HTR-8/SVneo (cell line): ENCODE results near the gene LAMC3.
A peak's percentile ranks its signal among the peaks of the same experiment; 100 is the strongest.
"Not testable (repeated sequence)": the region's sequence is repeated elsewhere in the genome, so short reads cannot be mapped to it uniquely, and the experiment has no call there.

Experiments
- DNase-seq: peaks from one replicate; pipeline ENCODE4 v3.0.0; 2011; ENCODE audit warnings: low spot score, mixed read lengths; ENCODE audit not compliant: insufficient read length
- FAIRE-seq: peaks from 2 replicates; lab custom pipeline; 2011; peaks lifted over from hg19 to GRCh38; lab: Jason Lieb, UNC

The LAMC3 gene

DNA sequence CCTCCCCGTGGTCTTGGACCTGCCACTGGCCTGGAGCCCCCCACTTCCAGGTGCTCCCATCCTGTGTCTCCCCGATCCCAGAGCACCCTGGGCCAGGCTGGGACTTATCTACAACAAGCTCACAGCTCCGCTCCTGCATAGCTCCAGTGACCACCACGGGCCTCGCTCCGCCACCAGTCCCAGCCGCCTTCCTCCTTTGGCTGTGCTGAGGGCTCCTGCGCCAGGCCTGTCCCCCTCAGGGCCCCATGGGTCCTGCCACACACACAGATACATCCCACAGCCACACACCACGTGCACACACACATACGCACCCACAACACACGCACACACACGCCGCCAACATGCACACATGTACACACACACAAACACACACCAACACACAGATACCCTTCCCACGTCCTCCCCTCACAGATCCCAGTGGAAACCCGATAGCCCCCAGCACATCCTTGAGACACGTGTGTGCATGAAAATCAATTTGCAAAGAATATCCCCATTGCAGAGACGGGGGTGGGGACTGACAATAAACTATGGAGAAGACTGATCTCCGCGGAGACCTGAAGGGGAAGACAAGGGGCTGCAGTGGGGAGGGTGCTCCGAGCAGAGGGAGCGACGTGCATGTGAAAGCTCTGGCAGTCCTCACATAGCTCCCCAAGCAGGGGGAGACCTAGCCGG lies 18.5 kb upstream of the LAMC3 start:
- DNase-seq, result no peak
- no peak for FAIRE-seq

DNA sequence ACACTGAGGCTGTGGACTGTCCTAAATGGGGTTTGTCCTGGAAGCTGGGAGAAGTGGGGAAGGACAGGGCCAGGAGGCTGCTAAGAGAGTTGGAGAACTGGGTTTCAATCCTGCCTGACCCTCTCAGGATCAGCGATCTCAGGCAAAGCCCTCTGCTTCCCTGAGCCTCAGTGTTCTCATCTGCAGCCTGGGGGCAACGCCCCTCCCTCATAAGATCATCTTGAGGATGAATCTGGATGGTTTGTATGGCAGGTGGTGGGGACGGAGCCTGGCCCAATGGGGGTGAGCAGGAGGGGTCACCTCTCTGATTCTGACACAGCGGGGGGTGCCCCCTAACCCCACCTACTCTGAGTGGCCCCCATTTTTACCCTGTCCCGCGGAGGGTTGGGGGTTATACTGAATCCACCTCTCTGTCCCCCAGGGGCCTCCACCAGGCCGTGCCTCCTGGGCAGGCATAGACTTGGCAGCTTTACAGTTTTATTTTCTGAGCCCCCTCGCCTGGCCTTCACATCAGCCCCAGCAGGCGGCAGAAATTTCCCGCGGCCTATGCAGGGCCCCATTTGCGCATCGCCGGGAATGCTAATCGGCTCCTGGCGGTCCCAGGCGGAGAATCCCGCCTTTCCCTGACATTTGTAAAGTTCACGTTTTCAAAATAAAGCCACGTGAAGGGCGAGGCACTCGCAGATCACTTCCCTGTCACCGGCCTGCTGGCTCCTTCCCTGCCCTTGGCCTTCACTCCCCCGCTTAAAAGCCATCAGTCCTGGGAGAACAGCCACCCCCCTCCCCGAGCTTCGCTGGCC lies 17.8 kb upstream of the LAMC3 start:
- no peak for DNase-seq
- no peak for FAIRE-seq

DNA sequence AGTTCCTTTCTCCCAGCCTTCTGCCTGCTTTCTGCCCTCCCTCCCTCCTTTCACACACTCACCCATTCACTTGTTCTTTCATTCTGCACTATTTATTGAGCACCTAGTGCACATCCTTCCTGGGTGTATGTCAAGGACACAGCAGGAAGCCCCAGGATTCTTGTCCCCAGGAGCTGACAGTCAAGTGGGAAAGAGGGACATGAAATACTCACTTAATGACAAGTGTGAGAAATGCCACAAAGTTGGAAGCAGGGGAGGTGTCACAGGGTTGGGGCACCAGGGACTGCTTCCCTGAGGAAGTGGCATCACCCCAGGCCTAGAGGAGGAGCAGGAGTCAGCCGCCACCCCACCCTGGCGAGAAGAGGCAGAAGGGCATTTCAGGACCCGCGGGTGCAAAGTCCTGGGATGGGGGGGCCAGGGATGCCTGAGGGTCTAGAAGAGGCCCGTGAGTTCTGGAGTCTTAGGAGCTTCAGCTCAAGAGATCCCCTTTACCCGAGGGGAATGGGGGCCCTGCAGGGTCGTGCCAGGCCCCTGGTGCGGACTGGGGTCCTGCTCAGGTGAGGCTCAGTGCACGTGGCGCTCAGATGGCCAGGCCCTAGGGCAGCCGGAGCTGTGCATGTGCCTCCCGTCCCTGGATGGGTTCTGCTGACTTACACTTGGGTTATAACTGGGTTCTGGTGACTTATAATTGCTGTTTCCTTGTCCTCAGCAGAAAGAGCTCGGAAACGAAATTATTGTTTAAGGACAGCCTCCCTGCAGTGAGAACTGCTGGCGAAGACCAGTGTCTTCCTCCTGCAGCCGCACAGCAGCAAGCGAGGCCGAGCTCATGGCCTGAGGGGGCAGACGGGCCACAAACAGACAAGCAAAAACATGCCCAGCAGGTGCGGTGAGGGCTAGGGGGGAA lies 16.9 kb upstream of the LAMC3 start:
- FAIRE-seq (no peak), DNase-seq (no peak)

DNA sequence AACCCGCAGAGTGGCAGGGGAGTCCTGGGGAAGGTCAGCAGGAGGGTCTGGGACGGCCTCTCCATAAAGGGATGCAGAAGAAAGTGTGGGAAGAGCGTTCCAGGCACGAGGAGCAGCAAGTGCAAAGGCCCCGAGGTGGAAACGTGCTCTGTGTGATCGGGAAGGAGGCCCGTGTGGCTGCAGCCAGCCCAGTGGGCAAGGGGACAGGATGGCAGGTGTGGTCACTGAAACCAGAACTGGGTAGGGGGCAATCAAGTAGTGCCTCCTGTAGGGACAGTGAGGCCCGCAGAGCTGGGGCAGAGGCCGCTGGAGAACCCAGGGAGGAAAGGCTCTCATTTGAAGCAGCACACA lies 16.3 kb upstream of the LAMC3 start:
- no peak for FAIRE-seq
- no peak for DNase-seq

DNA sequence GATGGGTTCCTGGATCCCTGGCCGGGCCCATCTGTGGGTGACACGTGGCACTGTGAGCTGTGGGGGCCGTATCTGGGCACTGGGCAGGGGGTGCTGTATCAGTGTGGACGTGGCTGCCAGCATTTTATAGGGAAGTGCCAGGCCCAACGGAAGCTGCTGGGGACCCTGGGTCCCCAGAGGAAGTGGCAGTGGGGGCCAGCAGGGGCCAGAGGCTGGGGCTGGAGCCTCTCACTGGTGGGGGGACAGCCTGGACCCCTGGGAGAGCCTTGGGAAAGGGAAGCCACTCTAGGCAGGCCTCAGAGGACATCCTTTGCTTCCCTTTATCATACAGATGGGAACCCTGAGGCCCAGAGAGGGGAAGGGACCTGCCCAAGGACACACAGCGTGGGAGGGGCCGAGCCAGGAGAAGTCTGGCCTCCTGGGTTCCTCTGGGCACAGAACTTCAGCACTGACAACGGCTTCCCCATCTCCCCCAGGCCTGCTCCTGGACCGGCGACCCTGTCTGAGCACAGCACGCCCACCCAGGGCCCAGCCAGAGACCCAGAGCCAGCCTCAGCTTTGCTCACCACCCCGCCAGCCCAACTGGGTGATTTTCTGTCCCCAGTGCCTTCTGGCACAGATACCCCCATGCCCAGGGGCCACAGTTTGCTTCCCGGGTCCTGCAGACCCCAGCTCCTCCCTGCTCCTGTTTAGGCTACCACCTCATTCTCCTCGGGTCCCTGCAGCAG lies 15.5 kb upstream of the LAMC3 start:
- DNase-seq, result no peak
- FAIRE-seq, result no peak

DNA sequence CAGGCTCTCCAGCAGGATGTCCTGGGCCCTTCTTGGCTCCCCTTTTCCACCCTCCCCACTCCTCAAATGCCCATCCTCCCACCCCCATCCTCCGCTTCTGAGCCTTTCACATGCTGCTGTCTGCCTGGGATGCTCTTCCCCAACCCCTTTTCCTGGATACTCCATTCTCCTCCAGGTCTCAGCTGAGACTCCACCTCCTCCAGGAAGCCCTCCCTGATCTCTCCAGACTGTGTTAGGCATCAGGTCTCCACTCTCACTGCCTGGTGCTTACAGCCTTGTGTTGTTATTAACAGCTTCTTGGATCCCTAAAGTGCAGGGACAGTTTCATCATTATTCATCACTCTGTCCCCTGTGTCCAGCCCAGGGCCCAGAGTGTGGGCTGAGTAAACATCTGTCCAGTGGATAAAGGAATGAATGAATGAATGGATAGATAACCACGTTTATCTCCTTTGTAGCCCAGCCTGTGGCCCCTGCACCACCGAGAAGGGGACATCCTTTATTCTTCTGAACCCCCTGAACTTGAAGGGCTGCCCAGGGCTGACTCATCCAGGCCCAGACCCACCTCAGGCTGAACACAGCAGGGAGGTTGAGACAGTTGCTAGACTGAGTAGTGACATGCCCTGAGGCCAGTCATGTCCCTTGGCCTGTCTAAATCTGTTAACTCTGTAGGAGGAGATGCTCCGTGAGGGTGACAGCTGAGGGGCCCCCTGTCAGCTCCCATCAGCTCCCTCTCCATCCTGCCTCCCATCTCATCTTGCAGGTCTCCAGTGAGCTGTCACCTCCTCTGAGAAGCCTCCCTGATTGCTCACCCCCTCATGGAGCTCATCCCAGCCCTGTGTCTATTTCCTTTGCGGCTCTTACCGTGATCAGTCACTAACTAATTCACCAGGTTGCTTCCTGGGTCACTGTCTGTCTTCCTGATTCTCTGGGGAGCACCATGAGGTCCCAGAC lies 14.6 kb upstream of the LAMC3 start:
- DNase-seq (no peak), FAIRE-seq (no peak)

DNA sequence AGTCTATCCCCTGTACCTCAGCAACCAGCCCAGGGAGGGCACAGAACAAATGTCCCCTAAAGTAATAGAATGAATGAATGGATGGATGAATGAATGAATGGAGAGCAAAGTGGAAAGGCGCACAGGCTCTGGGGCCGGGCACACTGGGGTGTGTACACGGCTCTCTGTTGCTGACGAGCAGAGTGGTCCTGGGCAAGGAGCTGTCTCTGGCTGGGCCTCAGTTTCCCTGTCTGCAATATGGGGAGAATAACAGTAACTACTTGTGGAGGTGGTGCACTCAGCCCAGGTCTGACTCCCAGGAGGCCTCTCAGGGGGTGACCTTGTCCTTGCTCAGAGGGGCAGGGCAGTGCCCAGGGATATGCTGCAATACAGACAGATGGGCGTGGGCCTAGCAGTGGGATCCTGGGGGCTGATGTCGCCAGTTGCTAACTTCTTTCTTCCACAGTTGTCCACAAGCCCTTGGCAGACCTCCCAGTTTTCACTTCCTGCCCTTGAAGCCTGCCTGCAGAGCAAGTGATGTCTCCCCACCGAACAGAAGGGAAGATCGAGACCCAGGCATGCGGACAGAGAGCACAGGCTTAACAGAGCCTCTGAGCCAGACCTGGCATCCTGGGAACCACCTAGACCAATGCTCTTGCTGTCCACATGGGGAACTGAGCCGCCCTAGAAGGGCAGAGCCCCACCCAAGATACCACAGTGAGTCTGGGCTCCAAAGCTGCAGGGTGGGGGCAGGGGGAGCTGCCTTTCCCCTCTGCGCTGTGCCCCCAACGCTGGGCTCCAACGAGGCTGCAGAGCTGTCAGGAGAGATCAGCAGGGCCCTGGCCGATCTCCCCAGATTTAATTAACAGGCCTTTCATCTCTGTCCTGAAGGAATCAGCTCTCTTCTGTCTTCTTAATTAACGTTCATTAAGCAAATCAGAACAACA lies 13.6 kb upstream of the LAMC3 start:
- DNase-seq (peak; percentile 45), FAIRE-seq (no peak)

DNA sequence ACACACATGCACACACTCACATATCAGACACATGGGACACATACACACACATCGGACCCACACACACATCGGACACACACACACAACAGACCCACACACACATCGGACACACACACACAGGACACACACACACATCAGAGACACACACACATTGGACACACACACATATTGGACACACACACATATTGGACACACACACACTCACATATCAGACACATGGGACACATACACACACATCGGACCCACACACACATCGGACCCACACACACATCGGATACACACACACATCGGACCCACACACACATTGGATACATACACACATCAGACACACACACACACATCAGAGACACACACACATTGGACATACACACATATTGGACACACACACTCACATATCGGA lies 12.8 kb upstream of the LAMC3 start:
- DNase-seq, result no peak
- FAIRE-seq, result peak; percentile 68

DNA sequence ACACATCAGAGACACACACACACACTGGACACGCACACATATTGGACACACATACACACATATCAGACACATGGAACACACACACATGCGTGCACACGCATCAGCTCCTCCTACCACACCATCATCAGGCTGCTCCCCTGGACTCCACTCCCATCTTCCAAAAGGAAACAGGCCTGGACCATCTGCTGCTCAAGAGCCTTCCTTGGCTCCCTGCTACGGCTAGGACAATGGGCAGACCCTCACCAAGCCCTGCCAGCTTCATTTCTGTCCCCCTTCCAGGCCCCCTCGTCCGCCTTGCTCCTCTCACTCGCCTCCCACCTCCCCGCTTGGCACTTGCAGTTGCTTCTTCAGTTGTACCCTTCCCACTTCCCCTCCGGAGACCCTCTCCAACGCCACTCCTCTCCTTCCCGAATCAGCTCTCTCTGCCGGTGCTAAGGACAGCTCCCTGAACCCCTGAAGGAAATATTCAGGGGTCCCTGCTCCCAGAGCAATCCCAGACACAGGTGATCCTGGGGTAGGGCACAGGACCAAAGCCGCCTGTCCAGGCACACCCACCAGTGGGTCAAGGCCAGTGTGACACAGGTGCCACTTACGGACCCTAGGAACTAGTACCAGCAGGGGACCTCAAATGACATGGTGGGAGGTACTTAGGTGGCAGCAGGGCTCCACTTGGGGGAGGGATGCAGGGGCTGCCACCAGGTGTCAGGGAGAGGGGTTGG lies 12.1 kb upstream of the LAMC3 start:
- DNase-seq (no peak), FAIRE-seq (no peak)

DNA sequence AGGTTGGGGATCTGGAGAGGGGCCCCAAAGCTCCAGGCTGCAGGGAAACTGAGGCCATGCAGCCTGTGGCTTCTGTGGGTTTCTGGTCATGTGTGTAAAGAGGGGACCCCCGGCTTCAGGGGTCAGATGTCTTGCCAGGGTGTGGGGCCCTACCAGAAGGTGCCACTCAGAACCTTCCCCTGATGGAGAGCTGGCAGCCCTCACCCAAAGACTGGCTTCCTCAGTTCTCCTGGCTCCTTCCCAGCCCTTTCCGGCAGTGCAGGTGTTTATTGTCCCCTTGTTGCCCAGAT lies 11.6 kb upstream of the LAMC3 start:
- FAIRE-seq (no peak), DNase-seq (no peak)

DNA sequence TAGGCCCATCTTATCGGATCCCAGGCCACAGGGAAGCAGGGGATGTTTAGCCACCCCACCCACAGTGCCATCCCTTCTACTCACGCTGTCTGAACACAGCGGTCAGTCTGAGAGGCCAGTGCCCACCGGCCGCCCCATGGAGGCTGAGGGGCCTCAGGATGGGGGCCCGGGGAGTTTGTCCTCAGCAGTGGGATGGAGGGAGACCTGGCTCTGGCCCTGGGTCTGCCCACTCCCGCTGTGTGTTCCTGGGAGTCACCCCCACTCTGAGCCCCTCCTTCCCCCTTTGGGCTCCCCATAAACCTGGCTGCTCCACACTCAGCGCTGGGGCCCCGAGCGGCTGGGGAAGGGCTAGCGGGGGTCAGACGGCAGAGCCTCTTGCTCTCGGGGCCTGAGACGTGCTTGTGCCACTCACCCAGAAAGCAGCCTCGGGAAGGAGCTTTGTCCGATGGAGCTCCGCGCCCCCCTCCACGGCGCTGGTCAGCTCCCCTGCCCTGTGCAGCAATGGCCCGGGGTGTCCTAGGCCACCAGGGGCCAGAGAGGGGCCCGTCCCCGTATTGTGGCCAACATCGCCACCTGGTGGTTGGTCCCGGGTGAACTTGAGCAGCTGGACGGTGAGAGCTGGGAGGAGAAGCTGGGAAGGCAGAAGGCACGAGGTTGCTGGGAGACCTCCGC lies 10.9 kb upstream of the LAMC3 start:
- DNase-seq (peak; percentile 90), FAIRE-seq (no peak)

DNA sequence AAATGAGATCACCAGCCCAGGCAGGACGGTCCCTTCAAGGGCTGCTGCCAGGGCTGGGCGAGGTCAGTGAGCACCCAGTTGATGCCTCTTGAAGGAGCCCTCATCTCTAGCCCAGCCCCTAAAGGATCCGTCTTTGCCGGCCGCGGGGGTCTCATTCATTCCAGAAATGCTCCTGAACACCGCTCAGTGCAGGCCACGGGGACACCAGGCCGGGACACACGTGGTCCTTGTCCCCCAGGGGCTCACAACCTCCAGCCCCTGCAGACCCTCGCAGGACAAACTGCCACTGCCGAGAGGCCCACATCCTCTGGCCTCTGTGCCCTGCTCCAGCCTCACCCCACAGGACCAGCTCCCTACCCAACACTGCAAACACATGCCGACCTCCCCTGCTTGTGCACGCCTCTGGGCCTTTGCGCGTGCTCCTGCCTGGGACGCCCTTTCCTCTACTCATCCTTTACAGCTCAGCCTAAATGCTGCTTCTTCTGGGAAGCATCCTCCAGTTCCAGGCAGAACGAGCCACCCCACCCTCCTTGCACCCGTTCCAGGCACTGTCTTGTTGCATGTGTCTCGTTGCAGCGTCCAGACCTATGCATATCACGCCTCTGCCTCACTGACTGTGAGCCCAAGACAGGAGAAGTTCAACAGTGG lies 10.3 kb upstream of the LAMC3 start:
- FAIRE-seq (no peak), DNase-seq (no peak)

DNA sequence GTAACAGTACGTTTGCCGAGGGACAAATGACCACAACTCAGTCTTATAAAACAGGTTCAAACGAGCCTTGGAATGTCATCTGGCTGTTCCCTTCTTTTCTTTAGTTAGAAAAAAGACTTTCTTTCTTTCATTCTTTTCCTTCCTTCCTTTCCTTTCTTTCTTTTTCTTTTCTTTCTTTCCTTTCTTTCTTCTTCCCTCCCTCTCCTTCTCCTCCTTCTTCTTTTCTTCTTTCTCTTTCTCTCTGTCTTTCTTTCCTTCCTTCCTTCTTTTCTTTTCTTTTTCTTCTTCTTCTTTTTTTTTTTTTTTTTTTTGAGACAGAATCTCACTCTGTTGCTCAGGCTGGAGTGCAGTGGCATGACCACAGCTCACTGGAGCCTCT lies 9.7 kb upstream of the LAMC3 start:
- DNase-seq (no peak), FAIRE-seq (no peak)

DNA sequence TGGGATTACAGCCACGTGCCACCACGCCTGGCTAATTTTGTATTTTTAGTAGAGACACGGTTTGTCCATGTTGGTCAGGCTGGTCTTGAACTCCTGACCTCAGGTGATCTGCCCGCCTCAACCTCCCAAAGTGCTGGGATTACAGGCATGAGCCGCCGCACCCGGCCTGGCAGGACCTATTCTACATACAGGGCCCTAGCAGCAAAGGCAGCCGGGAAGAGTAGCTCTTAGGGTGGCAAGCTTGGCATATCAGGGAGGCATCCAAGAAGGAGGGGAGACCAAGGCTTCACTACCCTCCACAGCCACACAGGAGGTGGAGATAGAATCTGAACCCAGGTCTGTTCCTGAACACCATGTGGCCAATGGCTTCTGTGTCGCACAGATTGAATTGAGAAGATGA lies 8.4 kb upstream of the LAMC3 start:
- FAIRE-seq, result not testable (repeated sequence)

DNA sequence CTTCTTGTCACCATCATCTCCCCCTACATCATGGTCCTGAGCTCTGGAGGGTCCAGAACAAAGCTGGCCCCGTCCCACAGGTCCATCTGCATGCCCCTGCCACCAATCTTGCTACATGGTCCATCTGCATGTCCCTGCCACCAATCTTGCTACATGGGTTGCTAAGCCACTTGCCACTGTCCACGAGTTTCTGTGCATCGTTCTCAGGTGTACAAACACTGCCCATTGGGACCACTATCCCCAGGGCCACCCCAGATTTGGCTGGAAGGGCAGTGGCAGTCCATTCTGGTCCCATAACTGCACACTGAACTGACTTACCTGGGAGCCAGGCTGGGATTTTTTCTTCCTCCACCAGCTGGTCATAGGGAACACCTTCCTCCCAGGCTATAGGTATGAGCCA lies 8.0 kb upstream of the LAMC3 start:
- no peak for DNase-seq
- FAIRE-seq, result no peak

More for the DNA sequence above, 8.4 kb upstream of the LAMC3 start:
- not testable (repeated sequence) for DNase-seq

DNA sequence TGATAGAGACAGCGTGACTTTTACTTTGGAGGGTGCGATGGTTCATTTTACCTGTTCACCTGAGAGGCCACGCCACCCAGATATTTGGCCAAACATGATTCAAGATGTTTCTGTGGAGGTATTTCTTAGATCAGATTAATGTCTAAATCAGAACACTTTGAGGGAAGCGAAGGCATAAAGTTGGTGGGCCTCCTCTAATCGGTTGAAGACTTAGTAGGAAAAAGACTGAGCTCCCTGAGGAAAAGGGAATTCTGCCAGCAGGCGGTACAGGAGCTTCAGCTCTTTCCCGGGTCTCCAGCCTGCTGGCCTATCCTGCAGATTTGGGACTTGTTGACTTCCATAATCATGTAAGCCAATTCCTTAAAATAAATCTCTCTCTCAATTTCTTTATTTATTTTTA lies 7.0 kb upstream of the LAMC3 start:
- no peak for FAIRE-seq

DNA sequence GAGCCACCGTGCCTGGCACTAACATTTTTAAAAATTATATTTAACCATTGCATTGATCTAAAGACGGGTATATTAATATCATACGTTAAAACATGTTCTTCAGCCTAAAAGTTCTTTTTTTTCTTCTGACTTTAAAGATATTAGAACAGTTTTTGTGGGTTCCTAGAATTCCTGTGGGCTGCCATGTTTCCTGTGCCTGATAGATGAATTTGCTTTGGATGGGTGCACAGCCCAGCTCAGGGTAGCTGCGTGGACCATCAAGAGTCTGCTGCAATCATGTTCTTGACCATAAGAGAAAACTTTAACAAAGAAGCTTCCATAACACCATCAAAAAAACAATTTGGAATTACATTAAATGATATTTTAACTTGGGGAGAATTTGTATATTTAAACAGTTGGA lies 2.4 kb upstream of the LAMC3 start:
- FAIRE-seq, result no peak
- DNase-seq, result no peak

More for the DNA sequence above, 7.0 kb upstream of the LAMC3 start:
- DNase-seq, result no peak
